ENCODE measurements around the gene ANAPC1. TPM values are rescaled to one million over a fixed set of nuclear protein-coding genes. Genes with fewer than 3 reads are reported as not detected.
"Not testable (repeated sequence)": the region's sequence is repeated elsewhere in the genome, so short reads cannot be mapped to it uniquely, and the experiment has no call there.

The ANAPC1 gene
- total RNA-seq, 1 experiment from 2014 or later, result 60.8 TPM

DNA sequence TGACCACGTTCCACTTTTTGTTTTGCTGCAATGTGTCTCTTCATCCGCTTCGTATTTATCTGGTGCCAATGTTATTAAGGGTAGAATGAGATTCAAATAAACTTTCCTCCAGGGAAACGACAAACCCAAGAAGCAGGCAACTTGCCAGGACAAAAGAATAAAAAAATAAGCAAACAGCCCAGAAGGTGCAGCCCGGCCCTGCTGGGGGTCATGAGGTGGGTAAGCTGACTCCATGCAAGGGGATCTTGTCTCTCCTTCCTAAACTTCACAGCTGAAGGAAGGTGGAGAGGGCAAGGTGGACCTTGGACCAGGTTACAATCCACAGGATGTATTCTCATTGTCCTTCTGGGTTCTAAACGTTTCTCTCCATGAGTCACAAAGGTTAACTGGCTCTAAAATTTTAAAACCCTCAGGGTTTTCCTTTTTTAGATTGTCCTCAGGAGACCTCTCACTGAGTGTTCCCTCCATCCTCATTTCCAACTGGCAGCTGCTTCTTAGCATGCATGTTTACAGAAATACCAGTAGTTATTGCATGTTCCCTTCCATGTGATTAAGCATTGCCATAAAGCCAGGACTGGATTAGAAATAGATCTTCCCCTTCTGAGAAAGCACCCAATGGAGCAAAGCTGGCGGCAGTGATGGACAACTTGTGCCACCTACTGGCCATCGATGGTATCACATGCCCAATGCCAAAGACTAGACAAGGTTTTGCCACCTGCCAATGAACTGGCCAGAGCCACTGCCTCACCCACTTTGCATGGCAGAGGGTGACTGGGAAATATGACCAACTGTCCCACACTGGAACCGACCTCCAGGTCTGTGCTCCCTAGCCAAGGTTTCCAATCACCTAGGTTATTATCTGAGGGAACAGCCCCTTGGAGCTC, 147.9 kb downstream of the ANAPC1 start:
- peak; percentile 46 for DNase-seq (ENCODE audit: low spot score)

DNA sequence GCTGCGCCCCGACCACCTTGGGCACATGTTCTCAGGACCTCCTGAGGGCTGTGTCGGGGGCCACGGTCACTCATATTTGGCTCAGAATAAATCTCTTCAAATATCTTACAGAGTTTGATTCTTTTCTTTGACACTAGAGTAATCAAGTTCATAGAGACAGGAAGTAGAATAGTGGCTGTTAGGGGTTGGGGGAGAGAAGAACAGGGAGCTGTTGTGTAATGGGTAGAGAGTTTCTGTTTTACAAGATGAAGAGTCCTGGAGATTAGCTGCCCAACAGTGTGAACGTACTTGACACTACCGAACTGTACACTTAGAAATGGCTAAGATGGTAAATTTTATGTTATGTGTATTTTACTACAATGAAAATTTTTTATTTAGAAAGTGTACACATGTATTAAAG, 148.6 kb downstream of the ANAPC1 start:
- DNase-seq (ENCODE audit: low spot score), result not testable (repeated sequence)

DNA sequence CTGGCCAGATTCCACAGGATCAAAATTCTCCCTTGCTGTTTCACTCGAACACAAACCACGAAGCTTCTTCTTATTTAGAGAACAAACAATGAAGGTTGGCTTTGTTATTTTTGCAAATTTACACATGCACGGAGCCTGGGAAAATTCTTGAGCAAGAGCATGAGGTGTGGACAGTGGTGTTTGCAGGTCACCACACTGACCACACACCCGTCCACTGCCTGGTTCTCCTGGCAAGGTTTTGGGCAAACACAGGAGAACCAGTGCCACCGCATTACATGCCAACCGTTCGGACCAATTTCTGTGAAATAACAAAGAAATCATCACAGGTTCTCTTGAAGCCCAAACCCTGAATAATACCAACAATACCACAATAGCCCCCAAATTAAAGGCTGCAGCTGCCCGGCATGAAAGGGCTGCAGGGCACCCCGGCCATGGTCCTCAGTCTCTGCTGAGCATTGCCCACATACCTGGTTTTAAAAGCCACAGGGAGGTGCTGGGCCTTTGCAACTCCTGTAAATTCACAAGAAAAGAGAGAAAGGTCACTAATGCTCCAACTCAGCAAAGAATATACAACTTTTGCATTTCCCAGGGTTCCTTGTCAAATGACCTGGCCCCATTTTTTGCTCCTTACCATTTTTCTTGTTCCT, 154.1 kb downstream of the ANAPC1 start:
- not testable (repeated sequence) for DNase-seq (ENCODE audit: low spot score)

DNA sequence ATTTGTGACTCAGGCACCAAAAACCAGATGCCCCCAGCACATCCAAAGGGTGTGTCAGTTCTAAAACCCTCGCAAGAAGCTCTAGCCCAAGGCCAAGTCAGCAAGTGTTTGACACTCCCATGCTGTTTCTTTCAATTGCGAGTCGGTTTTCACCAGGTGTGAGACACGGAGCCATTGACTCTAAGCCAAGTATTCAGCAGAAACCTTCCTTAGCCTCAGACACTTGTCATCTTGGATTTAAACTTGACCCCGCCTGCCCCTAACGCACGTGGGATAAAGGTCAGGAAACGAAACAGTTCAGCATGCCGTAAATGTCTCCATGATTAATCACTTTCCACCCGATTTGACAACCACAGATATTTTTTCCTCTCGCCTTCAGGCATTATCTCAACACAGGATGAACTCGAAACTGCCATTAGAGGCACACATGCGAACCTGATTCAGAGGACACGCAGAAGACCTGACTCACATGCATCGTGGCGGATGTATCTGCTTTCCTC, 156.3 kb downstream of the ANAPC1 start:
- DNase-seq (ENCODE audit: low spot score), result peak; percentile 52

DNA sequence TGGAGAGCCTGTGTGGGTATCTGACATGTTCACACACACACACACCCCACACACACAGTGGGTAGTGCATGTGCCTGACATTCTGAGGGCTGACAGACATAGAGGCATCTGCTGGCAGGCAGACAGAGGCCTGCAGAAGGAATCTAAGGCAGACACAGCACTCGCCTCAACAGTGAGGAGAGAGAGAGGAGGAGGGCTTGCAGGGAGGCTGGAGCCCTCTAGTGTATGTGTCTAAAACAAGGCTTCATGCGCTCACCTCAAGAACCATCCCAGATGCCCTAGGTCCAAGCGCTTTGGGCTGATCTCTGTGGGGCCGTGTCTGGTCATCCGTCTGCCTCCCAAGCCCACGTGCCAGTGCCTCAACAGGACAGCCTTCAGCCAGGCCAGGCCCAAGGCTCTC, 158.3 kb downstream of the ANAPC1 start:
- DNase-seq (ENCODE audit: low spot score), result peak; percentile 46

DNA sequence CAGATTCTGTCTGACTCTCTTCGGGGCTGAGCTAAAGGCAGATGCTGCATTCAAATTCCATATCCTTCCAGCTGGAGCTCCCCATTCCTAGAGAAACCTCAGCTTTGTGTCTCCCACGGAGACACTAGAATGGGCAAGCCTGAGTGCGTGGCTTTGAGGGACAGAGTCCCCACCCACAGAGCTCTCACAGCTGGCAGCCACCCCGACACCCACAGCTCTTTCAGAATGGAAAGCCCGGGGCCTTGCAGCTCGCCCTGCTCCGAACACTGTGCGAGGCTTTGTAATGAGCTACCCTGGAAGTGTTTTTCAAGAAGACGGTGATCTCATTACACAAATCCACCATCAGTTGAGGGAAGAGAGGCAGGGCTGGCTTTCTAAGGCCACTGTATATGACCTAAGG, 164.4 kb downstream of the ANAPC1 start:
- DNase-seq (ENCODE audit: low spot score), result not testable (repeated sequence)

Other genes with a start within 250 kb of the ANAPC1 start
- 0.10 and 0.62 TPM in 2 replicates for gene MERTK, start 14.4 kb upstream of the ANAPC1 start, total RNA-seq (2014; rRNA removed; shearing (Covaris generic))
- gene TMEM87B, start 171.1 kb upstream of the ANAPC1 start, total RNA-seq (2014; rRNA removed; shearing (Covaris generic)), result 26.0 and 41.6 TPM in 2 replicates